Amygdala (tissue), 56 donors: Measurements from ENCODE around the gene LIPH.
A peak's percentile ranks its signal among the peaks of the same experiment; 100 is the strongest.

Experiments
- DNase-seq, 56 donors: peaks; one replicate each; lab custom pipeline; 2025; lab: John Stamatoyannopoulos, UW

The LIPH gene

DNA sequence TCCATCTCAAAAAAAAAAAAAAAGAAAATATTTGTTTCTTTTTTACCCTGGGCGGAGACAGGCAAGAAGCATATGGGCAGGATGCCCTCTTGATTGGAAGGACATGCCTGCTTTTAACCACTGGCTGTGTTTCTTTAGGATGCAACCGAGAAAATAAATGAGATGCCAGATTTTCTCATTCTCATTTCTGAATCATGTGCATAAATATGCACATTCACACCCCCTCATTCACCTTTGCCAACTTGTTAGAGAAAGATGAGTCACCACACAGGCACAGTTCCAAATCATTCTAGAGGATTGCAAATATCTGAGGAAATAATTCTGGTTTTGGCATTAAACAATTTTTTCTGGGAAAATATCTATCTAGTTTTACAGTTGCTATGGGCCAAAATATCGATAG, 3.3 kb downstream of the LIPH start:
- DNase-seq = peak in 7 of 56 donors; percentile 12 to 50 (median 21)

DNA sequence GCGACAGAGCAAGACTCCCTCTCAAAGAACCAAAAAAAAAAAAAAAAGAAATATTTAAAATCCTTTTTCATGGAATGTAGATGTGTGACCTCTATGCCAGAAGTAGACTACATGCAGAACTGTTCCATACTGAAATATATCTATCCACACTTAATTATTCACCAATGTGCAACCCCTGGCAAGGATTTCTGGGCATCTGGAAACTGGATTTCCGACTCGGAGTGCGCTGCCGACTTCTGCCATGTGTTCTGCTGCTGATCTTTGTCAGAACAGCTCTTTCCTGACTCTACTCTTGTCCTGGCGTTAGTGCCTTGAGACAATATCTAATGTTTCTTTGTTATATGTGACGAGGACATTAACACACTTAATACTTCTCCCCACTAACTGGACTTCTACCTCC, 11.7 kb downstream of the LIPH start:
- no peak for DNase-seq

DNA sequence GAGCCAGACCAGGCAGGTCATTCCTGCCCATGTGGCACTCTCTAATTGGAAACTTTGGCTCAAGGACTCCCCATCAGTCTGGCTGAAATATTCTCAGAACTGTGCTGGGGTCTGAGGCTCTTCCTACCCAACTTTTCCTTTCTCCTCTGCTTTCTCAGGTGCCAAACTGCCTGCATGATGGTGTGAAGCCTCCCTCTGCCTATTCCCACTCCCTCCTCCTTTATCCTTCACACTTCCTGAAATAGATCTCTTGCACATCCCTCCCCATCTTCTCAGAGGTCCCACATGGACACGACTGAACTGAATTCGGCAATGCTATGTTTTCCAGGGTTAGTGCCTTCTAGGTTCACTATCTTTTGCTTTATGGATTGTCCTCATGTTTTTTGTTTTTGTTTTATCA, 12.5 kb downstream of the LIPH start:
- DNase-seq = no peak

DNA sequence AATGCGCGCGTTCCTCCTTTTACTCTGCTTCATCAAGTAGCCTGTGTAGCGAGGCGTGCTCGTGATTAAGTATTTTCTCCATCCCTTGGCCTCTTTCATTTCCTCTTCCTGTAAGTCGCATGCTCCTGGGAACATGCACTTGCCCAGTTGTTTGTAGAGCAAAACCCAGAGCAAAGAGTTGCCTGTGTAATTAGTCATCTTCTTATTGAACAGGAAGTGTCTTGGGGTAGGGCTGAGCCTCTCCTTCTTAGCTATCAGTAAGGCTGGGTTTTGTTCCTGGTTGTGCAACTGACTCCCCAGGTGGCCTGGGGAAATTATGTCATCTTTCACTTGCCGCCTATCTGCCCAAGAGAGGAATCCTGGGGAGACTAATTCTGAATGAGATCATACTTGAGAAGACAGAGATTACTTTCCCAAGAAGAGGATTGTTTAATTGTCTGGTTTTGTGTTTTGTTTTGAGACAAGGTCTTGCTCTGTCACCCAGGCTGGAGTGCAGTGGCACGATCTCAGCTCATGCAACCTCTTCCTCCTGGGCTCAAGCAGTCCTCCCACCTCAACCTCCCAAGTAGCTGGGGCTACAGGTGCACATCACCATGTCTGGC, 14.9 kb downstream of the LIPH start:
- peak in 1 of 56 donors; percentile 4 for DNase-seq

DNA sequence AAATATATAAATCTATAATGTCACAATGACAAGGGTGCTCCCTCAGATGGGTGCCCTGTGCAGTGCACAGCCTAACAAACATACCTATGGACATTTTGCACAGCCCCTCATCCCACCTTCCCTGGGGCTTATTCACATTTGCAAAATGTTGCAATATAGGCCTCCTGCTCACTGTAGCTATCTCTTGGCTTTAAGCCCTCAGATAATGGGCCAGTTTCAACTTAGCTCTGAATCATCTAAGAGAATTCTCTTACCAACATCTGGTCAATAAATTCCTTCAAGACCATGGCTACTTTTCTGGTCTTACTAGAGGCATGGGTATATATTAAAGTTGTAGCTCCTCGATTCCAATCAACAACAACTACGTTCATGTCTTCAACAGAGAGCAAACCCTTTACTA, 17.9 kb downstream of the LIPH start:
- no peak for DNase-seq

DNA sequence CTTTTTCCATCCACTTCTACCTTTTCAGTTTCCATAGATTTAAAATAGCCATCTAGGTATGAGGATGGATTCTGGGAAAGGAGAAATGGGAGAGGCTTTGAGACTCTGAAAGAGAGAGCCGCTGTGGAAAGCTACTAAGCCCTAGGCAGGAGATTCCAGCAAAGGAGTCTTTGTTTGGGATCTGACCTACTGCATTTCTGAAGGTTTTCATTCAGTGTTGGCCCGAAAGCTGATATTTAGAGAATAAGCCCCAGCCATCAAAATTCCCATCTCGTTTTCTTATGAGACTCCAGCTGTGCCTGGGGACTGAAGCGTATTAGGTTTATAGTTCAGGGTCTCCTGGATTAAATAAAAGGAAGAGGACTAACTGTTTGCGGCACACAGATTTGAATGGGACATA, 19.5 kb downstream of the LIPH start:
- peak in 3 of 56 donors; percentile 9 to 12 (median 12) for DNase-seq

DNA sequence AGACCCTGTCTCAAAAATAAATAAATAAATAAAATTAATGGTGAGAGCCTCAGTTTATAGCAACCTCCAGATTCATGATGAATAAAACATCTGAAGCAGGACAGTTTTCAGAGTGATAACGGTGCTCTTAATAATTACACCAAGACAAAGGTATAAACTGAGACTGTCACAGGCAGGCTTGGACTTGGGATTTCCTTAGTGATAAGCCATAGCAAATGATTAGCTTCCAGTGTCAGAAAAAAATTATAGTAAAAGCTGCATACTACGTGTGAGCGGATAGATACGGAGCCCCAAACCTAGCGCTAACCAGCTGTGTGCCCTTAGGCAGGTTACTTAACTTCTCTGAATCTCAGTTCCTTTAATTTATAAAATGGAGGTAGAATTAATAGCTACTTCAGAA, 21.5 kb downstream of the LIPH start:
- no peak for DNase-seq

DNA sequence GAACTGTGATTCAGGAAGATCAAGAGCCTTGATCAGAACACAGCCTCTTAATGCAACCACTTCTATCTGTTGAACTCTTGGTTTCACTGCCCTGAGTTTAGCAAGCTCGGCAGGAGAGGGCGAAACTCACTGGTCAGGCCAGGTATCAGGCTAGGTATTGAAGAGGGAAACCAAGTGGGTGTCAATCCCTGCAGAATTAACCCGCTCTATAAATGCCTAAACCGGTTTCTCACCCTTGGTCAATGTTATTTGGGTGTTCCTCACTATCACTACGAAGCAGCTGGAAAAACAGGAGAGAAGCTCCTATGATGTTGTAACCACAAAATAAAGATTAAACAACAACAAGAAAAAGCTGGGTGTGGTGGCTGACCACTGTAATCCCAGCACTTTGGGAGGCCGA, 23.9 kb downstream of the LIPH start:
- no peak for DNase-seq

DNA sequence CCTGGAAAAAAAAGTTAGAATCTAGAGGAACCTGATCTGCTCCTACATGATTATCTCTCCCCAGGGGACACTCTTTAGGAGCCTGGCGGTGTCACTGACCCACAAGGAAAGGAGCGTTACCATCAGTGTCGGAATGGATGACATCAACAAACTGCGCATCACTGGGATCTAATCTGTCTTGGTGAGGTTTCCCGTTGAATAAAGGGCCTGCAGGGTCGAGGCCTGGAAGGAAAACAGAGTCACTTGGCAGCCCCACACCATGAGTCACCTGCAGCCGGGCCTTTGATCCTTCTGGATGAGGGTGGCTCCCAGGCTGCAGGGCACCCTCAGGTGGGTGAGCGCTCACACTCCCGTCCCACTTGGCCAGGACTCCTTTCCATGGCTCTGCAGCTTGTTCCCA, 25.0 kb downstream of the LIPH start:
- no peak for DNase-seq

DNA sequence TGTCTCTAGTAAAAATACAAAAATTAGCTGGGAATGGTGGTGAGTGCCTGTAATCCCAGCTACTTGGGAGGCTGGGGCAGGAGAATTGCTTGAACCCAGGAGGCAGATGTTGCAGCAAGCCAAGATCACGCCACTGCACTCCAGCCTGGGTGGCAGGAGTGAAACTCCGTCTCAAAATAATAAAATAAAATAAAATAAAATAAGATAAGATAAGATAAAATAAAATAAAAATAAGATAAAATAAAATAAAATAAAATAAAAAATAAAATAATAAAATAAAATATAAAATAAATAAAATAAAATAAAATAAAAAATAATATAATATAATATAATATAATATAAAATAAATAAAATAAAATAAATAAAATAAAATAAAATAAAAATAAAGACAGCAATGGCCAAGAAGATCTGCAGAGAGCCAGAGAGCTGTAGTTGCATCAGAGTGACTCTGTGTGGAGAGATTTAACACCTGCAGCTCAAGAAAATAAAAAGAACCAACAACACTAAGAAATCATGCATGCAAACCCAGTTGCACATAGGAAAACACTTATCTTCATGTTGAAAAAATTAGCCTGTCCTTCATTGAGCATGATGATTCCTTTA, 25.9 kb downstream of the LIPH start:
- DNase-seq = no peak

DNA sequence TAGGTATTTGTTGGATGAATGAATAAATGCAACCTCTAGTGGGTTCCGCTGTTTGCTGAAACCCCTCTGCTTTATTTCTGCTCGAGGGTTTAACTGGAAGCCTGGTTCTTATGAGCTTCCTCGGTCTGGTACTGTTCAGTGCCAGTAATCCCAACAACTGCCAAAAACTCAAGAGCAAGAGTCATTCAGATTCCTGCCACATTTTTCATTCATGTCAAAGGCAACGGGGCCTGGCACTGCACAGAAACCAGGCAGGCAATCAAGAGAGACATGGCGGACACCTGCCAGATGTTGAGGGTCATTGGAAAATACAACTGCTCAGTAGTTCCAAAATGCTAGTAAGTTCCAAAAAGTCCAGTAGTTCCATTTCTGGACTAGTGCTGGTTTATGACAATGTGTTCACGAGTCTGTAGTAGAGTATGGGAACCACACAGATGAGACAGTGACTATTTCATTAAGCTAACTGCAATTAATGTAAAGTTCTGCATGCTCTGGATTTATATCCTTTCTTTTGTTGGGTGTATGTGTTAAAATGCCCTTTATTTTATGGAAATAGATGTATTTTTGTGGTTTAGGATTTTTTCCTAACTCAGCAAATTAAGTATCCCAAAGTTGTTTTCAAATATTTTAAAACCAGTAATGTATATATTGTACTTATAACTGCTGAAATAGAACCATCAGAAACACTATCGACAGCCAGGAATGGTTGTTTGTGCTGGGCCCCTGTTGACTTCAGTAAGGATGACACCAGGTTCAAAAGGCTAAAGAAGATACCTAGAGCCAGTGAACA, 30.8 kb downstream of the LIPH start:
- peak in 1 of 56 donors; percentile 2 for DNase-seq

DNA sequence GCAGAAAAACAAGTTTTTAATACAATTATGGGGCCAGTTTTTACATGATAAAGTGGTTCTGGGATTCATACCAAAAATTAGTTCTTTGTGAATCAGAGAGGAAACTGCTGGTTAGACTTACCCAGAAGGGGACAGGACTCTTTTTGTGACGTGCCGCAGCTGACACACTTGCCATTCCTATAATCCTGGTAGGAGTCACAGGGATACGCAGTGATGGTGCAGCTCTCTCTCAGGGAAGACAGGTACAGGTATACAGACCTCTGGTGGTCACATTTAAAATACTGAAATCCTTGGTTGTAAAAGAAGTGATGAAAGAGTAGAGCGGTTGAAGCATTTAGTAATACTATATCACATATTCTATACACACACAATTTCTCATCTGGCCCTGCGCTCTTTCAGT, 33.4 kb downstream of the LIPH start:
- DNase-seq = no peak

DNA sequence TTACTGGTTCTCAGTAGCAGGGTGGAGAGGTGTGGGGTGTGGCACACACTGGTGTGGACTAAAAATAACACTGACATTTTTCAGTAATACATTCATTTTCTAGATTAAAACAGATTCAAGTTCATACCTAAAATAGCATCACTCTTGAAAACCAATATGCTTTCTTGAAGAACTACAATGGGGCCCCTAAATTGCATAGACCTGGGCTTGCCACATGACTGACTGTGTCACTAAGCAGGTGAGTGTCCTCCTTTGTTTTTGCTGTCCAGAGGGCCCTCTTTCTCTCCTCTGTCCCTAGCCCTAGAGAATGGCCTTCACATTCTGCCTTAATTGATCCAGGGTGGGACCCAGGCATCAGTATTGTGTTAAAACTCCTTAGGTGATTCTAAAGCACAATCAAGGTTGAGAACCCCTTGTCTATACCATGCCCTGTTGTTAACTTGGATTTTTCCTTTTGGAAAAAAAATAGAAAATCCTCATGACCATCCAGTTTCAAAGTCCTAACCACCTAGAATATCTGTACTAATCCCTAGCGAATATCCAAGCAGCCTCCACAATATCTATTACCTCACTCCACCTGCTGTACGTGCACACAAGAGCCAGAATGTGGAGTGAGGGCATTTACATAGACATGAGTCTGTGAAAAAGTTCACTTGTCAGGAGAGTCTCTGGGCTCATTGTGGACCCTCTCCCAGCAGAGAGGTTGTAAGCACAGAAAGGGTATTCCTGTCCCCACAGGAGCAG, 34.8 kb downstream of the LIPH start:
- DNase-seq = no peak

DNA sequence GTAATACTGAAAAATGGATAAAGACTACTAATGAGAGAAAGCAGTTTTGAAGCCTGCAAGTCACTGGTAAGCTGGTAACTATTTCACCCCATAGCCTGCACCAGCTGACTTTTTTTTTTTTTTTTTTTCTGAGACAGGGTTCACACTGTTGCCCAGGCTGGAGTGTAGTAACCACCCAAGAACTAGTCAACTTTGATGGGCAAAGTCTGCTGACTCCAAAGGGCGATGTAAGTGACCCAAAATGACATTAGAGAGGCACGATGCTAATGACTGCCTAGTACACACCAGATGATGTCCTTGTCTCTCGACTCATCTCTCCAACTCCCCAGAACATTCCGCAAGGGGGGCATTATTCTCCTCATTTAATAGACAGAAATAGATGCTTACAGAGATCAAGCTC, 40.7 kb downstream of the LIPH start:
- DNase-seq = no peak

DNA sequence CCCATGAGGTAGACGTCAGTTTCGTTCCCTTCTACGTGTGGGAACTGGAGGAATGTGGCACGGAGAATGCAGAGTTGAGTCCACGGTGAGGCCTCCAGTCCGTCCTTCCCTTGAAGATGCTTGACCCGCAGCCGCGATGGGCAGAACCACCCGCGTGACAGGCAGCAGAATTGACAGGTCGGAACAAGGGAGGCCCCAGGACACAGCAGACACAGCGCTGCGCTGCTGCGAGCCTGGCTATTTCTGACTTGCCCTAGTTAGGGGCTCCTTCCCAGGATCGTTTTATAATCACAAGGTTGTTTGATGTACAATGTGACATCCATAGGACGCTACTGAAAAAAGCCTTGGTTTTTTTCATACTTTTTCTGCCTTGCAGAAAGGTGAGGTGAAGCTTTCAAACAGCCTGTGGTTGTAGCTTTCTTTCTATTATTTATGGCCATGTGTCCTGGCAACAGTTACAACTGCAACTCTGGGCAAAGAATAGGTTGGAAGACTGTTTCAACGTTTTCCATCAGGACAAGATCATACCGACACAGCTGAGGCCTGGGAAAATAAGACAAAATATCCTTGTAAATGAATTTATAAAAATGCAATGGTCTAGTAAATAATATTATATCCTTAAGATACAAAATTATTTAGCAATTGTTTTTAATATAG, 43.9 kb downstream of the LIPH start:
- peak in 3 of 56 donors; percentile 0 to 3 (median 3) for DNase-seq

DNA sequence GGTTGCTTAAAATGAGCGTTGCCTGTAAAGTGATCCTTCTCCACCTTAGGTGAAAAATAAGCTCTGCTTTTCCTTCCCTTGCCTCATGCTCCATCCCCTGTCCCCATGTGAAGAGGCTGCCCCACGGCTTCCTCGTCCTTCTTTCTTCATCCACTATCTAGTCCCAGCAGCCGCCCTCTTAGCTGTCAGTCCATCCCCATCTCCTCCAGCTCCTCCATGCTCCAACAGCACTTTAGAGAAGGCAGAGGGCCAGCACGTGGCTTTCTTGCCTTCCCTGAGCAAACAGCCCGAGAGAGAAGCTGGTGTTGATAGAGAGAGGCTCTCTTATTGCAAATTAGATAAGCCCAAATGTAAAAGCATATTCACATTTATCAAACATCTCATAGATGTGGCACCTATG, 44.5 kb downstream of the LIPH start:
- no peak for DNase-seq

DNA sequence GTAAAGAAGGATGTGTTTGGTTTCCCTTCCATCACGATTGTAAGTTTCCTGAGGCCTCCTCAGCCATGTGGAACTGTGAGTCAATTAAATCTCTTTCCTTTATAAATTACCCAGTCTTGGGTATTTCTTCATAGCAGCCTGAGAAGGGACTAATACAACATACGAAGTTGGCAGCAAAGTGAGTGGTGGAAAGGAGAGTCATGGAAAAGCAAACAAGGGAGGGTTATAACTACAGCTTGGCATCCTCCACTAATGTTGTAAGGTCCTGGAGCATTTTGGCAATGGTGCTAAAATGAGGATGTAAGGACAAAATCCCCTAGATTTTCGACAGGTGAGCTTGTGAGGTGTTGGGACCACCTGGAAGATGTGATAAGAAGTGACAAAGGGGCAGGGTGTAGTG, 47.8 kb downstream of the LIPH start:
- no peak for DNase-seq

DNA sequence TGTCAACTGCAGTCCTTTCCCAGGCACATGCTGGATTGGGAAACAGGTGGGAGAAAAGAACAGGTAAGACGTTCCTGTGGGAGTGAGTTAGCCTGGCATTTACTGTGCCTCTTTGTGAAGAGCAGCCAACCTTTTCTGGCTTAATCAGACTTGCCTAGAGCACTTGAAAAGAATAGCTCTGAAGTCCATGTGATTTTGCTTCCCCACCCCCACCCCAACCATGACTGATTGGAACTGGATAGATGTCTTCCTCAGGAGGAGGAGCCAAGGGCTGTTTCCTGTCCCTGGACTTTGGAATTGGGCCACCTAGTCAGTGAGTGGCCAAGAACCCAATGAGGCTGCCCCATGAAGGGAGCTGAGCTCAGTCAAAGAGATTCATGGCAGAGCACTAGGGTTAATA, 48.9 kb downstream of the LIPH start:
- no peak for DNase-seq

DNA sequence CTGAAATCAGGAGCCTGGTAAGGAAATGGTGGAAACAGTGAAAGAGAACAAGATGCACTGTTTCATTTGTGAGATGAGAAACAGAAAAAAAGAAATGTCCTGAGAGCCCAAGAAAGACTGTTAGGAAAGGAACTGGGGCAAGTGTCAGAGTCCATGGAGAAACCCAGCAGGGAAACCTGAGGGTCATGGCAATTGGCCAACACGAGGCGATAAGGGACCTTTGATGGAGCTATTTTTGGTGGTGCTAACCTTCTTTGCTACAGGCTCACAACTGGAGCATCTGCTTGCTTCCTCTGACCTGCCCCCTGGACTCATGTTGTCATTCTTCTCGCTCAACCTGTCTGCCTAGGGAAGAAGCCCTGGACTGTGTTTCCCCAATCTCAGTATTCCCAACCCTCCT, 49.4 kb downstream of the LIPH start:
- DNase-seq = no peak

DNA sequence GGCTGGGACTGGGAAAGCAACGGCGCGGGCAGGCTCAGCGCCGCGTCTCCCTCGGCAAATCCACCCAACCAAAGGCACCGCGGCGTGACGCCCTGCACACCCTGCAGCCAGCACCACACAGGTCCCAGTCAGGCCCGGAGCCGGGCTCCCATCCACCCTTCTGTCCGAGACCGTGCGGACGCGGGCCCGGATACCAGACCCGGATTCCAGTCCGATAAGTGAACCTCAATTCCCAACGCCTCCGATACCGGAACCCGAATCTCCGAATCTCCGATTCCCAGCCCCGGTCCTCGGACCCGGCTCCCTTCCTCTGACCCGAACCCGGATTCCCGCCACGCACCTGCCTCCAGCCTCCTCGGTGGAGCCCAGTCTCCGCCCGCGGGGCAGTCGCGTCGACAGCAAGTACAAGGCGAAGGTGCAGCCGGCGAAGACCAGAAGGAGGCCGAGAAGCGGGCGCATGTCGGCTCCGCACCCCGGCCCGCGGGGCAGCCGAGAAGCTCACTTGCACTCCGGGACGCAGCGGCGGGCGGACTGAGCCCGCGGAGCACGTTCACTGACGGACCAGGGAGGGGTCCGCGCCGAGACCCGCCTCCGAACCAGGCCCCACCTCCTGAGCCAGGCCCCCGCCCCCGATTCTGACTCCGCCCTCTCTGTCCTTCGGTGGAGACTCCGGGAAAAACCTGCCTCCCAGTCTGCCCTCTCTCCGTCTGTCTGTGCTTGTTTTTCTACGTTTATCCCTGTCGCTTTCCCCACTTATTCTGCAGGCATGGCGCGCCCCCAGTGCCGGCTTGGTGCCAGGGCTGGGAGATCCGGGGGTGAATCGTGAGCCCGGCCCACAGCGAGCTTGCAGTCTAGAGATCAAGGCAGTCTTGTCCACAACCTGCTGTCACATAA, 53.6 kb downstream of the LIPH start, which contains the start of gene TMEM41A:
Gene TMEM41A (minus strand): TSS at position 533 of the 894 bp plus-strand sequence. CDS start 74 bp downstream, at position 459.
- peak; percentile 20 to 94 (median 84) for DNase-seq
